Smooth muscle cell (in vitro differentiated cells): ENCODE measurements around the gene JAK3. TPM values are rescaled to one million over a fixed set of nuclear protein-coding genes. Genes with fewer than 3 reads are reported as not detected.

Experiments
- DNase-seq: peaks from one replicate; lab custom pipeline; 2025; ENCODE audit not compliant: unreplicated experiment; lab: John Stamatoyannopoulos, UW
- H2AFZ ChIP-seq: fragments of 200-600 bp; sonication (generic); 2 replicates; pipeline ENCODE4 v1.6.0; 2016; ENCODE audit warnings: antibody characterized with exemption, low read depth, mild to moderate bottlenecking
- H3F3A ChIP-seq: fragments of 200-600 bp; sonication (generic); 2 replicates; pipeline ENCODE4 v1.6.0; 2017; ENCODE audit warnings: antibody characterized with exemption, low read depth
- H3K27ac ChIP-seq: fragments of 200-600 bp; sonication (generic); 2 replicates; pipeline ENCODE4 v1.5.1; 2016; ENCODE audit warnings: low read depth, mild to moderate bottlenecking
- H3K27me3 ChIP-seq: fragments of 200-600 bp; sonication (generic); 2 replicates; pipeline ENCODE4 v1.6.1; 2016; ENCODE audit warnings: low read depth, mild to moderate bottlenecking
- H3K36me3 ChIP-seq: fragments of 200-600 bp; sonication (generic); 2 replicates; pipeline ENCODE4 v1.5.1; 2016; ENCODE audit warnings: low read depth
- H3K4me1 ChIP-seq: fragments of 200-600 bp; sonication (generic); 2 replicates; pipeline ENCODE4 v1.5.1; 2016; ENCODE audit warnings: low read depth
- H3K4me2 ChIP-seq: fragments of 200-600 bp; sonication (generic); 2 replicates; pipeline ENCODE4 v1.6.0; 2016; ENCODE audit warnings: mild to moderate bottlenecking
- H3K4me3 ChIP-seq: fragments of 200-600 bp; sonication (generic); 2 replicates; pipeline ENCODE4 v1.5.1; 2016; ENCODE audit warnings: mild to moderate bottlenecking
- H3K79me2 ChIP-seq: fragments of 200-600 bp; sonication (generic); 2 replicates; pipeline ENCODE4 v1.6.0; 2016; ENCODE audit warnings: low read depth, mild to moderate bottlenecking
- H3K9ac ChIP-seq: fragments of 200-600 bp; sonication (generic); 2 replicates; pipeline ENCODE4 v1.6.0; 2016; ENCODE audit warnings: low read depth
- H3K9me3 ChIP-seq: fragments of 200-600 bp; sonication (generic); replicated peaks from 2 replicates; pipeline ENCODE4 v1.5.1; 2016; ENCODE audit warnings: low read depth
- H4K20me1 ChIP-seq: fragments of 200-600 bp; sonication (generic); 2 replicates; pipeline ENCODE4 v1.6.0; 2016; ENCODE audit warnings: low read depth
- CTCF ChIP-seq: fragments of 200-600 bp; sonication (generic); IDR thresholded peaks from 2 replicates; pipeline ENCODE4 v1.5.1; 2017; ENCODE audit warnings: borderline replicate concordance, mild to moderate bottlenecking, antibody characterized with exemption; ENCODE audit not compliant: insufficient read depth, poor library complexity, severe bottlenecking
- WGBS: methylation state at CpG from one replicate; pipeline ENCODE4 v1.1.7; 2016; ENCODE audit warnings: low lambda C conversion rate; 5-methylcytosine and 5-hydroxymethylcytosine counted together
- polyA plus RNA-seq: library from polyadenylated mRNA; unstranded; fragments of >200 nt; fragmentation: Nextera tagmentation; extraction: Ambion mirVana; gene quantifications from 2 replicates; pipeline ENCODE4 v1.2.1, GENCODE V29; 2016
- total RNA-seq: library from RNA; depleted of rRNA; stranded (reverse); fragments of >200 nt; gene quantifications from 2 replicates; pipeline ENCODE4 v1.2.3, GENCODE V29; 2014

The JAK3 gene
- total and polyA plus RNA-seq, 2 experiments from 2014 or later: 8.8 to 10.7 TPM

GRCh38 chr19:17859533-17860330, 11.9 kb upstream of the JAK3 start, which contains the start of gene RPL18A:
TSS of gene RPL18A (plus strand) at chr19:17859910. CDS start at chr19:17859957, 47 bp downstream.
- Histone ChIP-seq H3K36me3 (no peaks in the 10 kb centered on the region), H2AFZ (peak within 1 kb of the TSS; percentile 98), H3K4me3 (peak within 1 kb of the TSS; percentile 99), H3K27me3 (no peaks in the 10 kb centered on the region), H3K4me2 (peak within 1 kb of the TSS; percentile 99), H3K9me3 (no peaks in the 10 kb centered on the region), H3F3A (peaks cover 15% of the 10 kb centered on the region), H3K4me1 (peaks cover 11% of the 10 kb centered on the region), H3K79me2 (peaks cover 29% of the 10 kb centered on the region), H3K27ac (peak within 1 kb of the TSS; percentile 32), H4K20me1 (peaks cover 49% of the 10 kb centered on the region), H3K9ac (peak within 1 kb of the TSS; percentile 92)
- TF ChIP-seq CTCF: peak; percentile 59
- DNase-seq: peak; percentile 90
- WGBS: under 1% methylated on average over 74 of the region's 80 CpGs

DNA sequence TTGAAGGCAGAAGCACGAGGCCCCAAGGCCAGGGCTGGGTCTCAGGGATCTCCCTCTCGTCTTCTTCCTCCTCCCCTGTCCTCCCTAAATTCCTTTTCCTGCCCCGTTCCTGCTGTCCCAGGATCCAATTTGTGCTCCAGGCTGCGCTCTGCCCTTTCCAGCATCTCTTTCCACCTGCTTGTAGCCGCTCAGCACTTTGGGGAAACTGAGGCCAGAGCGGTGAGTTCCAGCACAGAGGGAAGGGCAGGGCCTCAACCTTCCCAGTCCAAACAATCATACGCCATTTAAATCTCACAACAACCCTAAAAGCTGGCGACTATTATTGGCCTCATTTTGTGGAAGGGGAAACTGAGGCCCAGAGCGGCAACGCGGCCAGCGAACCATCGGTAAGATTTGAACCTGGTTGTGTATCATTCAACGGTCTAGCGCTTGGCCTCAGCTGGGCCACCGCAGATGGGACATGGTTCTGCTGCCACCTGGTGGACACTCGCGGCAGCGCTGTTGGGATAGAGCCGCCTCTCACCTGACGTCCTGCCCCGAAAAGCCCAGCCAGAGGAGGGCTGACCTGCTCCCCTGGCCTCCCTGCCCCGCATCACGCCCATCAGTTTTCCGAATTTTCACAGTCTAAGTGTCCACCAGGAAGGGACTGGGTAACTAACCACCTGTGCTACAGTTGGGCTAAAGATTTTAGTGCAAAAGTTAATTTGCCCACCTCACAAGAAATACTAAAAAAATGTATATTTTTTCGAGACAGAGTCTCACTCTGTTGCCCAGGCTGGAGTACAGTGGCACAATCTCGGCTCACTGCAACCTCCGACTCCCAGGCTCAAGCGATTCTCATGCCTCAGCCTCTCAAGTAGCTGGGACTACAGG, 7.7 kb upstream of the JAK3 start:
- H3K79me2 ChIP-seq: peaks cover 8% of the 10 kb centered on the region
- H3K4me2 ChIP-seq: no peak overlapping the region
- no peak overlapping the region for H2AFZ ChIP-seq
- peaks cover under 1% of the 10 kb centered on the region for H3K4me1 ChIP-seq
- DNase-seq: peak; percentile 67
- WGBS: 23% methylated on average over 29 of the region's 29 CpGs
- no peak overlapping the region for H3K9ac ChIP-seq
- no peaks in the 10 kb centered on the region for H3K9me3 ChIP-seq
- peak; percentile 93 for TF ChIP-seq CTCF
- peaks cover 7% of the 10 kb centered on the region for H4K20me1 ChIP-seq
- no peaks in the 10 kb centered on the region for H3K27me3 ChIP-seq
- H3F3A ChIP-seq: no peaks in the 10 kb centered on the region
- H3K36me3 ChIP-seq: no peaks in the 10 kb centered on the region
- H3K4me3 ChIP-seq: no peak overlapping the region
- H3K27ac ChIP-seq: no peak overlapping the region

DNA sequence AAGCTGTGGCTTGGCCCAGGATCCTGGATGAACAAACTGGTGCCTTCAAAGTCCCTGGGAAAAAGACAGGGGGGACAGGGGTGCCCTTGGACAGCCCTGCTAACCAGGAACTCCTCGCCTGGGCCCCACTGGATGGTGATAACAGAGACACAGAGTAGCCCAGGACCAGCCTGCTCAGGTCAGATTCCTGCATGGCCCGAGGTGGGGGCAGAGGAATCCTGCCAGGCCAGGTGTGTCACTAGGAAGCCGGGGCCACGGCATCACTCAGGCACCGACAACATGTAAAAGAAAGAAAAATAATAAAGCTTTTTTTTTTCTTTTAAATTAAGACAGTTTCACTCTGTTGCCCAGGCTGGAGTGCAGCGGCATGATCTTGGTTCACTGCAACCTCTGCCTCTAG, 6.3 kb upstream of the JAK3 start:
- H2AFZ ChIP-seq: no peak overlapping the region

More for the DNA sequence above, 6.3 kb upstream of the JAK3 start:
- no peaks in the 10 kb centered on the region for H3K4me1 ChIP-seq
- H3K9ac ChIP-seq: no peak overlapping the region
- H3K27ac ChIP-seq: no peak overlapping the region
- H3K4me3 ChIP-seq: no peak overlapping the region
- no peaks in the 10 kb centered on the region for H3K36me3 ChIP-seq
- no peak for TF ChIP-seq CTCF
- DNase-seq: no peak
- H3K4me2 ChIP-seq: no peak overlapping the region
- H3K79me2 ChIP-seq: no peaks in the 10 kb centered on the region
- H4K20me1 ChIP-seq: no peaks in the 10 kb centered on the region
- H3F3A ChIP-seq: peaks cover 4% of the 10 kb centered on the region
- no peaks in the 10 kb centered on the region for H3K27me3 ChIP-seq
- H3K9me3 ChIP-seq: no peaks in the 10 kb centered on the region
- 86% methylated on average over 6 of the region's 6 CpGs for WGBS
